ENCODE results near the gene CWH43.
"Not testable (repeated sequence)": the region's sequence is repeated elsewhere in the genome, so short reads cannot be mapped to it uniquely, and the experiment has no call there.

The CWH43 gene

DNA sequence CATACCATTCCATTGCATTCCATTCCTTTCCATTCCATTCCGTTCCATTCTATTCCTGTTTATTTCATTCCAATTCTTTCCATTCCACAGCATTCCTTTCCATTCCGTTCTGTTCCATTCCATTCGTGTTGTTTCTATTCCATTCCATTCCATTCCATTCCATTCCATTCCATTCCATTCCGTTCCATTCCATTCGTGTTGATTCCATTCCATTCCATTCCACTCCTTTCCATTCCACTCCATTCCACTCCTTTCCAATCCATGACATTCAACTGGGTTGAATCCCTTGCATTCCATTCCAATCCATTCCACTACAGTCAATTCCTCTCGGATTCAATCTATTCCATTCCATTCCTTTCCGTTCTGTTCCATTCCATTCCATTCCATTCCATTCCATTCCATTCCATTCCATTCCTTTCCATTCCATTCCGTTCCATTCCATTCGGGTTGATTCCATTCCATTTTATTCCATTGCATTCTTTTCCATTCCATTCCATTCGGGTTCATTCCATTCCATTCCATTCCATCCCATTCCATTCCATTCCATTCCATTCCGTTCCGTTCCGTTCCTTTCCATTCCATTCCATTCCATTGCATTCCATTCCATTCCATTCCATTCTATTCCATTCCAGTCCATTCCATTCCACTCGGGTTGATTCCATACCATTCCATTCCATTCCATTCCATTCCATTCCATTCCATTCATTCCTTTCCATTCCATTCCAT lies 112.1 kb downstream of the CWH43 start:
- not testable (repeated sequence) for DNase-seq

DNA sequence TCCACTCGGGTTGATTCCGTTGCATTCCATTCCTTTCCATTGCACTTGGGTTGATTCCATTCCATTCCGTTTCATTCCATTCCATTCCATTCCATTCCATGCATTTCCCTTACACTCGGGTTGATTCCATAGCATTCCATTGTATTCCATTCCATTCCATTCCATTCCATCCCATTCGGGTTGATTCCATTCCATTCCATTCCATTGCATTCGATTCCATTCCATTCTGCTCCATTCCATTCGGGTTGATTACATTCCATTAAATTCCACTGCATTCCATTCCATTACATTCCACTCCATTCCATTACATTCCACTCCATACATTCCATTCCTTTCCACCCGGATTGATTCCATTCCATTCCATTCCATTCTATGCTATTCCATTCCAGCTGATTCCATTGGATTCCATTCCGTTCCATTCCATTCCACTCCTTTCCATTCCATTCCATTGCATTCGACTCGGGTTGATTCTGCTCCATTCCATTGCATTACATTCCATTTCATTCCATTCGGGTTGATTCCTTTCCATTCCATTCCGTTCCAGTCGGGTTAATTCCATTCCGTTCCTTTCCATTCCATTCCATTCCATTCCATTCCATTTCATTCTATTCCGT lies 113.9 kb downstream of the CWH43 start:
- DNase-seq, result not testable (repeated sequence)

- not testable (repeated sequence) for DNase-seq
Measured at GRCh38 chr4:49102344-49102898, 116.3 kb downstream of the CWH43 start.

DNA sequence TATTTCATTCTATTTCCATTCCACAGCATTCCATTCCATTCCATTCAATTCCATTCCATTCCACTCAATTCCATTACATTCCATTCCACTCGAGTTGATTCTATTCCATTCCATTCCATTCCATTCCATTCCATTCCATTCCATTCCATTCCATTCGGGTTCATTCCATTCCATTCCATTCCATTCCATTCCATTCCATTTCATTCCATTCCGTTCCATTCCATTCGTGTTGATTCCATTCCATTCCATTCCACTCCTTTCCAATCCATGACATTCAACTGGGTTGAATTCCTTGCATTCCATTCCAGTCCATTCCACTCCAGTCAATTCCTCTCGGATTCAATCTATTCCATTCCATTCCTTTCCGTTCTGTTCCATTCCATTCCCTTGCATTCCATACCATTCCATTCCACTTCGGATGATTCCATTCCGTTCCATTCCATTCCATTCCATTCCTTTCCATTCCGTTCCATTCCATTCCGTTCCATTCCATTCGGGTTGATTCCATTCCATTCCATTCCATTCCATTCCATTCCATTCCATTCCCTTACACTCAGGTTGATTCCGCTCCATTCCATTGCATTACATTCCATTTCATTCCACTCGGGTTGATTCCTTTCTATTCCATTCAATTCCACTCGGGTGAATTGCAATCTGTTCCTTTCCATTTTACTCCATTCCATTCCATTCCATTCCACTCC lies 117.5 kb downstream of the CWH43 start:
- DNase-seq, result not testable (repeated sequence)

DNA sequence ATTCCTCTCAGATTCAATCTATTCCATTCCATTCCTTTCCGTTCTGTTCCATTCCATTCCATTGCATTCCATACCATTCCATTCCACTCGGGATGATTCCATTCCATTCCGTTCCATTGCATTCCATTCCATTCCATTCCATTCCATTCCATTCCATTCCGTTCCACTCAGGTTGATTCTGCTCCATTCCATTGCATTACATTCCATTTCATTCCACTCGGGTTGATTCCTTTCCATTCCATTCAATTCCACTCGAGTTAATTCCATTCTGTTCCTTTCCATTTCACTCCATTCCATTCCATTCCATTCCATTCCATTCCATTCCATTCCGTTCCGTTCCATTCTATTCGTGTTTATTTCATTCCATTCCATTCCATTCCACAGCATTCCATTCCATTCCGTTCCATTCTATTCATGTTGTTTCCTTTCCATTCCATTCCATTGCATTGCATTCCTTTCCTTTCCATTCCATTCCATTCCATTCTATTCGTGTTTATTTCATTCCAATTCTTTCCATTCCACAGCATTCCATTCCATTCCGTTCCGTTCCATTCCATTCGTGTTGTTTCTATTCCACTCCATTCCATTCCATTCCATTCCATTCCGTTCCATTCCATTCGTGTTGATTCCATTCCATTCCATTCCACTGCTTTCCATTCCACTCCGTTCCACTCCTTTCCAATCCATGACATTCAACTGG lies 118.3 kb downstream of the CWH43 start:
- not testable (repeated sequence) for DNase-seq

DNA sequence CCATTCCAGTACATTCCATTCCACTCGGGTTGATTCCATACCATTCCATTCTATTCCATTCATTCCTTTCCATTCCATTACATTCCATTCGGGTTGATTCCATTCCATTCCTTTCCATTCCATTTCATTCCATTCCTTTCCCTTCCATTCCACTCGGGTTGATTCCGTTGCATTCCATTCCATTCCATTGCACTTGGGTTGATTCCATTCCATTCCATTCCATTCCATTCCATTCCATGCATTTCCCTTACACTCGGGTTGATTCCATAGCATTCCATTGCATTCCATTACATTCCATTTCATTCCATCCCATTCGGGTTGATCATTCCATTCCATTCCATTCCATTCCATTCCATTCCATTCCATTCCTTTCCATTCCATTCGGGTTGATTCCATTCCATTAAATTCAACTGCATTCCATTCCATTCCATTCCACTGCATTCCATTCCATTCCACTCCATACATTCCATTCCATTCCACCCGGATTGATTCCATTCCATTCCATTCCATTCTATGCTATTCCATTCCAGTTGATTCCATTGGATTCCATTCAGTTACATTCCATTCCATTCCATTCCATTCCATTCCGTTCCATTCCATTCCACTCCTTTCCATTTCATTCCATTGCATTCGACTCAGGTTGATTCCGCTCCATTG lies 119.3 kb downstream of the CWH43 start:
- not testable (repeated sequence) for DNase-seq

GRCh38 chr4:49107262-49107661 lies 121.2 kb downstream of the CWH43 start:
- not testable (repeated sequence) for DNase-seq

GRCh38 chr4:49108183-49108978 lies 122.3 kb downstream of the CWH43 start:
- not testable (repeated sequence) for DNase-seq

DNA sequence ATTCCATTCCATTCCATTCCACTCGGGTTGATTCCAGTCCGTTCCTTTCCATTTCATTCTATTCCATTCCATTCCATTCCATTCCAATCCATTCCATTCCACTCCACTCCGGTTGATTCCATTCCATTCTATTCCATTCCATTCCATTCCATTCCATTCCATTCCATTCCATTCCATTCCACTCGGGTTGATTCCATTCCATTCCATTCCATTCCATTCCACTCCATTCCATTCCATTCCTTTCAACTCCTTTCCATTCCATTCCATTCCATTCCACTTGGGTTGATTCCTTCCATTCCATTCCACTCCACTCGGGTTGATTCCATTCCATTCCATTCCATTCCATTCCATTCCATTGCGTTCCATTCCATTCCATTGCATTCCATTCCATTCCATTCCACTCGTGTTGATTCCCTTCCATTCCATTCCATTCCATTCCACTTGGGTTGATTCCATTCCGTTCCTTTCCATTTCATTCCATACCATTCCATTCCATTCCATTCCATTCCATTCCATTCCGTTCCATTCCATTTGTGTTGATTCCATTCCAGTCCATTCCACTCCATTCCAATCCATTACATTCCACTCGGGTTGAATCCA lies 123.6 kb downstream of the CWH43 start:
- not testable (repeated sequence) for DNase-seq

GRCh38 chr4:49110579-49110978 lies 124.5 kb downstream of the CWH43 start:
- DNase-seq, result not testable (repeated sequence)
